H1 (cell line): Measurements from ENCODE around the gene FARS2. TPM values are rescaled to one million over a fixed set of nuclear protein-coding genes. Genes with fewer than 3 reads are reported as not detected.

Source experiments
- CBX5 ChIP-seq: fragments of 300-800, 300-1000 bp; sonication (generic); IDR thresholded peaks from 2 replicates; pipeline ENCODE4 v1.7.1; 2016; ENCODE audit warnings: antibody characterized with exemption, low read length, low read depth
- KDM1A ChIP-seq: fragments of 200-600, 300-600 bp; sonication (generic); IDR thresholded peaks from 2 replicates; pipeline ENCODE4 v1.7.1; 2016; ENCODE audit warnings: mild to moderate bottlenecking, low read length, borderline replicate concordance
- MAFK ChIP-seq: IDR thresholded peaks from 2 replicates; pipeline ENCODE4 v1.6.1; 2012; ENCODE audit warnings: low read depth, mild to moderate bottlenecking, improper control_type of control experiment, low read length
- SIX5 ChIP-seq: IDR thresholded peaks from 2 replicates; pipeline ENCODE4 v1.6.1; 2011; ENCODE audit warnings: mild to moderate bottlenecking, low read depth, low read length
- TAF7 ChIP-seq: optimal IDR thresholded peaks from 2 replicates; pipeline ENCODE3; 2011; ENCODE audit warnings: low read depth, mild to moderate bottlenecking, inconsistent platforms, low read length, moderate library complexity, borderline replicate concordance
- polyA plus RNA-seq, 7 experiments: library from polyadenylated mRNA; depleted of rRNA in 3 of 7; stranded (reverse) in 5 of 7; unstranded in 2 of 7; fragments of >200 nt in 5 of 7; fragments of 200-250 nt in 2 of 7; gene quantifications; 1 replicate in 5 of 7; 2 replicates in 1 of 7; 4 replicates in 1 of 7; pipeline versions ENCODE4 v1.2.1 to v1.2.3, GENCODE V29; 2011 to 2013; ENCODE audit warnings: missing spikeins in 2 of 7, mixed read lengths in 2 of 7
- total RNA-seq: library from RNA; stranded (reverse); fragmentation: NEBNext Ultra II Directional; extraction: Animal tissue kit (Norgen Biotek cat#: 25700); gene quantifications from 2 replicates; pipeline ENCODE4 v1.2.1, GENCODE V29; 2021
- TF ChIP-seq, protein P1 (sequence below): fragments of 300-600 bp; sonication (generic); IDR thresholded peaks from 2 replicates; pipeline ENCODE4 v1.7.1; 2012; ENCODE audit warnings: low read length, moderate library complexity, mild to moderate bottlenecking, inconsistent platforms; ENCODE audit not compliant: insufficient replicate concordance
- TF ChIP-seq, protein P2 (sequence below): IDR thresholded peaks from 2 replicates; pipeline ENCODE4 v1.6.1; 2011; ENCODE audit warnings: low read length, improper control_type of control experiment
- TF ChIP-seq, protein P3 (sequence below): IDR thresholded peaks from 2 replicates; pipeline ENCODE4 v1.6.1; 2011; ENCODE audit warnings: low read depth, mild to moderate bottlenecking, low read length; ENCODE audit not compliant: insufficient read depth

The FARS2 gene
- total and polyA plus RNA-seq, 2 of the 8 experiments (the other 6 are each of a cell fraction or from before 2014, with no cell fraction given): 11.7 to 14.4 TPM

DNA sequence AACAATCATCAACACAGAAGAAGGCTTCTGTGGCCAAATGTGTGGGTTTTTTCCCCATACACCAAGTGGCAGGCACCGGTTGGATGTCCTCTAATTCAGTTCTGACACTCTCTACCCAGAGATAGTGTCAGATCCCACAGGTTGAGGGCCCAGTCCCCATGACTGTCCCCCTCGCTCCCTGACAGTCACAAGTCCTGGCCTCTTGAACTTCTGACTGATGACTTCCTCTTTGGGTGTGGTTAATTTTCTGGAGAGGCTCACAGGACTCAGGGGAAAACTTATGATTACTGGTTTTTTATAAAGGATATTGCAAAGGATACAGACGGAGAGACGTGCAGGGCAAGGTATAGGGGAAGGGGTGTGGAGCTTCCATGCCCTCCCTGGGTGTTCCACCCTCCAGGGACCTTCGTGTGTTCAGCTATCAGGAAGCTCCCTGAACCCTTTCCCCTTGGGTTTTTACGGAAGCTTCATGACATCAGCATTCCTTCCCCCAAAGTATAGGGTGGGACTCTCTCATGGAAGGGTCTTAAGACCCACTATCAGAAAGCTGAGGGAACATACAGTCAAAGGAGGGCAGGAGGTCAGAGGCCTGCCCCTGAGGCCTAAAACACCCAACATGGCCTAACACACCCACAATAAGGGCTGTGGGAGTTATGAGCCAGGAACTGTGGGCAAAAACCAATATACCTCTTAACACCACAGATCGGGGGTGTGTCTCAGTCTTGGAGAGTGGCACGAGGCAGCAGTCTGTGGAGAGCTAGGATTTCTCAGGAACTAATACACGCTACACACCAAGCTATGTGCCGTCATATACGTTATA lies 33.3 kb downstream of the FARS2 start (continued):
- TF ChIP-seq, protein P1, sequence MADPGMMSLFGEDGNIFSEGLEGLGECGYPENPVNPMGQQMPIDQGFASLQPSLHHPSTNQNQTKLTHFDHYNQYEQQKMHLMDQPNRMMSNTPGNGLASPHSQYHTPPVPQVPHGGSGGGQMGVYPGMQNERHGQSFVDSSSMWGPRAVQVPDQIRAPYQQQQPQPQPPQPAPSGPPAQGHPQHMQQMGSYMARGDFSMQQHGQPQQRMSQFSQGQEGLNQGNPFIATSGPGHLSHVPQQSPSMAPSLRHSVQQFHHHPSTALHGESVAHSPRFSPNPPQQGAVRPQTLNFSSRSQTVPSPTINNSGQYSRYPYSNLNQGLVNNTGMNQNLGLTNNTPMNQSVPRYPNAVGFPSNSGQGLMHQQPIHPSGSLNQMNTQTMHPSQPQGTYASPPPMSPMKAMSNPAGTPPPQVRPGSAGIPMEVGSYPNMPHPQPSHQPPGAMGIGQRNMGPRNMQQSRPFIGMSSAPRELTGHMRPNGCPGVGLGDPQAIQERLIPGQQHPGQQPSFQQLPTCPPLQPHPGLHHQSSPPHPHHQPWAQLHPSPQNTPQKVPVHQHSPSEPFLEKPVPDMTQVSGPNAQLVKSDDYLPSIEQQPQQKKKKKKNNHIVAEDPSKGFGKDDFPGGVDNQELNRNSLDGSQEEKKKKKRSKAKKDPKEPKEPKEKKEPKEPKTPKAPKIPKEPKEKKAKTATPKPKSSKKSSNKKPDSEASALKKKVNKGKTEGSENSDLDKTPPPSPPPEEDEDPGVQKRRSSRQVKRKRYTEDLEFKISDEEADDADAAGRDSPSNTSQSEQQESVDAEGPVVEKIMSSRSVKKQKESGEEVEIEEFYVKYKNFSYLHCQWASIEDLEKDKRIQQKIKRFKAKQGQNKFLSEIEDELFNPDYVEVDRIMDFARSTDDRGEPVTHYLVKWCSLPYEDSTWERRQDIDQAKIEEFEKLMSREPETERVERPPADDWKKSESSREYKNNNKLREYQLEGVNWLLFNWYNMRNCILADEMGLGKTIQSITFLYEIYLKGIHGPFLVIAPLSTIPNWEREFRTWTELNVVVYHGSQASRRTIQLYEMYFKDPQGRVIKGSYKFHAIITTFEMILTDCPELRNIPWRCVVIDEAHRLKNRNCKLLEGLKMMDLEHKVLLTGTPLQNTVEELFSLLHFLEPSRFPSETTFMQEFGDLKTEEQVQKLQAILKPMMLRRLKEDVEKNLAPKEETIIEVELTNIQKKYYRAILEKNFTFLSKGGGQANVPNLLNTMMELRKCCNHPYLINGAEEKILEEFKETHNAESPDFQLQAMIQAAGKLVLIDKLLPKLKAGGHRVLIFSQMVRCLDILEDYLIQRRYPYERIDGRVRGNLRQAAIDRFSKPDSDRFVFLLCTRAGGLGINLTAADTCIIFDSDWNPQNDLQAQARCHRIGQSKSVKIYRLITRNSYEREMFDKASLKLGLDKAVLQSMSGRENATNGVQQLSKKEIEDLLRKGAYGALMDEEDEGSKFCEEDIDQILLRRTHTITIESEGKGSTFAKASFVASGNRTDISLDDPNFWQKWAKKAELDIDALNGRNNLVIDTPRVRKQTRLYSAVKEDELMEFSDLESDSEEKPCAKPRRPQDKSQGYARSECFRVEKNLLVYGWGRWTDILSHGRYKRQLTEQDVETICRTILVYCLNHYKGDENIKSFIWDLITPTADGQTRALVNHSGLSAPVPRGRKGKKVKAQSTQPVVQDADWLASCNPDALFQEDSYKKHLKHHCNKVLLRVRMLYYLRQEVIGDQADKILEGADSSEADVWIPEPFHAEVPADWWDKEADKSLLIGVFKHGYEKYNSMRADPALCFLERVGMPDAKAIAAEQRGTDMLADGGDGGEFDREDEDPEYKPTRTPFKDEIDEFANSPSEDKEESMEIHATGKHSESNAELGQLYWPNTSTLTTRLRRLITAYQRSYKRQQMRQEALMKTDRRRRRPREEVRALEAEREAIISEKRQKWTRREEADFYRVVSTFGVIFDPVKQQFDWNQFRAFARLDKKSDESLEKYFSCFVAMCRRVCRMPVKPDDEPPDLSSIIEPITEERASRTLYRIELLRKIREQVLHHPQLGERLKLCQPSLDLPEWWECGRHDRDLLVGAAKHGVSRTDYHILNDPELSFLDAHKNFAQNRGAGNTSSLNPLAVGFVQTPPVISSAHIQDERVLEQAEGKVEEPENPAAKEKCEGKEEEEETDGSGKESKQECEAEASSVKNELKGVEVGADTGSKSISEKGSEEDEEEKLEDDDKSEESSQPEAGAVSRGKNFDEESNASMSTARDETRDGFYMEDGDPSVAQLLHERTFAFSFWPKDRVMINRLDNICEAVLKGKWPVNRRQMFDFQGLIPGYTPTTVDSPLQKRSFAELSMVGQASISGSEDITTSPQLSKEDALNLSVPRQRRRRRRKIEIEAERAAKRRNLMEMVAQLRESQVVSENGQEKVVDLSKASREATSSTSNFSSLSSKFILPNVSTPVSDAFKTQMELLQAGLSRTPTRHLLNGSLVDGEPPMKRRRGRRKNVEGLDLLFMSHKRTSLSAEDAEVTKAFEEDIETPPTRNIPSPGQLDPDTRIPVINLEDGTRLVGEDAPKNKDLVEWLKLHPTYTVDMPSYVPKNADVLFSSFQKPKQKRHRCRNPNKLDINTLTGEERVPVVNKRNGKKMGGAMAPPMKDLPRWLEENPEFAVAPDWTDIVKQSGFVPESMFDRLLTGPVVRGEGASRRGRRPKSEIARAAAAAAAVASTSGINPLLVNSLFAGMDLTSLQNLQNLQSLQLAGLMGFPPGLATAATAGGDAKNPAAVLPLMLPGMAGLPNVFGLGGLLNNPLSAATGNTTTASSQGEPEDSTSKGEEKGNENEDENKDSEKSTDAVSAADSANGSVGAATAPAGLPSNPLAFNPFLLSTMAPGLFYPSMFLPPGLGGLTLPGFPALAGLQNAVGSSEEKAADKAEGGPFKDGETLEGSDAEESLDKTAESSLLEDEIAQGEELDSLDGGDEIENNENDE: no peak
- no peak for TF ChIP-seq TAF7
- TF ChIP-seq KDM1A: no peak
- TF ChIP-seq CBX5: no peak
- TF ChIP-seq MAFK: no peak
- TF ChIP-seq, protein P2, sequence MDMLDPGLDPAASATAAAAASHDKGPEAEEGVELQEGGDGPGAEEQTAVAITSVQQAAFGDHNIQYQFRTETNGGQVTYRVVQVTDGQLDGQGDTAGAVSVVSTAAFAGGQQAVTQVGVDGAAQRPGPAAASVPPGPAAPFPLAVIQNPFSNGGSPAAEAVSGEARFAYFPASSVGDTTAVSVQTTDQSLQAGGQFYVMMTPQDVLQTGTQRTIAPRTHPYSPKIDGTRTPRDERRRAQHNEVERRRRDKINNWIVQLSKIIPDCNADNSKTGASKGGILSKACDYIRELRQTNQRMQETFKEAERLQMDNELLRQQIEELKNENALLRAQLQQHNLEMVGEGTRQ: no peak
- no peak for TF ChIP-seq SIX5
- TF ChIP-seq, protein P3, sequence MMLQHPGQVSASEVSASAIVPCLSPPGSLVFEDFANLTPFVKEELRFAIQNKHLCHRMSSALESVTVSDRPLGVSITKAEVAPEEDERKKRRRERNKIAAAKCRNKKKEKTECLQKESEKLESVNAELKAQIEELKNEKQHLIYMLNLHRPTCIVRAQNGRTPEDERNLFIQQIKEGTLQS: no peak
